HepG2 (cell line): ENCODE results near the gene HNRNPA1. TPM values are rescaled to one million over a fixed set of nuclear protein-coding genes. Genes with fewer than 3 reads are reported as not detected.

ENCODE experiments used
- MEIS2 ChIP-seq: sonication (generic); formaldehyde crosslinking; IDR thresholded peaks from 2 replicates; pipeline ENCODE4 v1.9.0; 2021; ENCODE audit warnings: mild to moderate bottlenecking, missing genetic modification reagents
- NFAT5 ChIP-seq: sonication (generic); formaldehyde crosslinking; IDR thresholded peaks from 2 replicates; pipeline ENCODE4 v1.4.0; 2020; ENCODE audit warnings: missing genetic modification reagents
- PAXIP1 ChIP-seq: sonication (generic); formaldehyde crosslinking; conservative IDR thresholded peaks from 2 replicates; pipeline ENCODE4 v1.4.0; 2020; ENCODE audit warnings: mild to moderate bottlenecking, missing genetic modification reagents, moderate library complexity
- STAG1 ChIP-seq: sonication (generic); formaldehyde crosslinking; IDR thresholded peaks from 2 replicates; pipeline ENCODE4 v1.4.0; 2020; ENCODE audit warnings: missing genetic modification reagents
- ZFYVE20 ChIP-seq: sonication (generic); formaldehyde crosslinking; IDR thresholded peaks from 2 replicates; pipeline ENCODE4 v1.8.0; 2023; ENCODE audit warnings: low read depth, mild to moderate bottlenecking, moderate library complexity, missing genetic modification reagents, borderline replicate concordance
- ZMAT3 ChIP-seq: sonication (generic); formaldehyde crosslinking; conservative IDR thresholded peaks from 2 replicates; pipeline ENCODE4 v1.7.0; 2021; ENCODE audit warnings: missing genetic modification reagents
- ZNF44 ChIP-seq: sonication (generic); formaldehyde crosslinking; IDR thresholded peaks from 2 replicates; pipeline ENCODE4 v1.5.1; 2020; ENCODE audit warnings: mild to moderate bottlenecking, missing genetic modification reagents
- ZNF710 ChIP-seq: sonication (generic); formaldehyde crosslinking; IDR thresholded peaks from 2 replicates; pipeline ENCODE4 v1.5.0; 2020; ENCODE audit warnings: mild to moderate bottlenecking, missing genetic modification reagents, borderline replicate concordance
- ZNF713 ChIP-seq: sonication (generic); formaldehyde crosslinking; IDR thresholded peaks from 2 replicates; pipeline ENCODE4 v1.4.0; 2020; ENCODE audit warnings: mild to moderate bottlenecking, missing genetic modification reagents
- ZNF761 ChIP-seq: sonication (generic); formaldehyde crosslinking; conservative IDR thresholded peaks from 2 replicates; pipeline ENCODE4 v1.4.0; 2020; ENCODE audit warnings: mild to moderate bottlenecking, missing genetic modification reagents
- ZSCAN20 ChIP-seq: sonication (generic); formaldehyde crosslinking; IDR thresholded peaks from 2 replicates; pipeline ENCODE4 v1.4.0; 2020; ENCODE audit warnings: missing genetic modification reagents, mild to moderate bottlenecking, borderline replicate concordance
- ZSCAN30 ChIP-seq: sonication (generic); formaldehyde crosslinking; IDR thresholded peaks from 2 replicates; pipeline ENCODE4 v1.5.0; 2020; ENCODE audit warnings: mild to moderate bottlenecking, missing genetic modification reagents
- polyA plus RNA-seq, 8 experiments: library from polyadenylated mRNA; depleted of rRNA in 3 of 8; stranded (reverse) in 7 of 8; unstranded in 1 of 8; fragments of >200 nt; fragmentation: Illumina TruSeq in 4 of 8; extraction: Trizol in 4 of 8; gene quantifications; 2 replicates each; pipeline versions ENCODE4 v1.2.1 to v1.2.3, GENCODE V29; 2011 to 2016; ENCODE audit warnings: low read depth in 4 of 8, missing spikeins in 1 of 8, mixed read lengths in 1 of 8; ENCODE audit not compliant: insufficient read depth in 1 of 8
- total RNA-seq, 5 experiments: library from RNA; depleted of rRNA; stranded (reverse); fragments of >200 nt; fragmentation: Illumina TruSeq; extraction: Trizol; gene quantifications; 2 replicates each; pipeline ENCODE4 v1.2.3, GENCODE V29; 2016; ENCODE audit warnings: low read depth in 1 of 5
- TF ChIP-seq, protein P1 (sequence below): sonication (generic); formaldehyde crosslinking; IDR thresholded peaks from 2 replicates; pipeline ENCODE4 v1.9.0; 2021; ENCODE audit warnings: missing genetic modification reagents, borderline replicate concordance

The HNRNPA1 gene
- total and polyA plus RNA-seq, 2 of the 13 experiments (the other 11 are each of a cell fraction or from before 2014, with no cell fraction given), result 535 to 1,820 TPM

- TF ChIP-seq NFAT5 (0 out of 2 replicates have a peak, but pooled peaks have one; percentile 45), ZNF713 (CRISPR knock-in tag) (no peak), ZNF44 (CRISPR knock-in tag) (peak; percentile 77; the same call in 1 of the 2 replicates), ZSCAN30 (CRISPR knock-in tag) (no peak), ZSCAN20 (CRISPR knock-in tag) (peak; percentile 90), ZNF761 (CRISPR knock-in tag) (no peak), ZMAT3 (0 out of 2 replicates have a peak, but pooled peaks have one; percentile 40), ZNF710 (peak; percentile 79; the same call in 1 of the 2 replicates), STAG1 (CRISPR knock-in tag) (no peak), PAXIP1 (CRISPR knock-in tag) (peak; percentile 24; the same call in 1 of the 2 replicates), MEIS2 (peak; percentile 19), ZFYVE20 (CRISPR knock-in tag) (no peak)
- TF ChIP-seq, protein P1, sequence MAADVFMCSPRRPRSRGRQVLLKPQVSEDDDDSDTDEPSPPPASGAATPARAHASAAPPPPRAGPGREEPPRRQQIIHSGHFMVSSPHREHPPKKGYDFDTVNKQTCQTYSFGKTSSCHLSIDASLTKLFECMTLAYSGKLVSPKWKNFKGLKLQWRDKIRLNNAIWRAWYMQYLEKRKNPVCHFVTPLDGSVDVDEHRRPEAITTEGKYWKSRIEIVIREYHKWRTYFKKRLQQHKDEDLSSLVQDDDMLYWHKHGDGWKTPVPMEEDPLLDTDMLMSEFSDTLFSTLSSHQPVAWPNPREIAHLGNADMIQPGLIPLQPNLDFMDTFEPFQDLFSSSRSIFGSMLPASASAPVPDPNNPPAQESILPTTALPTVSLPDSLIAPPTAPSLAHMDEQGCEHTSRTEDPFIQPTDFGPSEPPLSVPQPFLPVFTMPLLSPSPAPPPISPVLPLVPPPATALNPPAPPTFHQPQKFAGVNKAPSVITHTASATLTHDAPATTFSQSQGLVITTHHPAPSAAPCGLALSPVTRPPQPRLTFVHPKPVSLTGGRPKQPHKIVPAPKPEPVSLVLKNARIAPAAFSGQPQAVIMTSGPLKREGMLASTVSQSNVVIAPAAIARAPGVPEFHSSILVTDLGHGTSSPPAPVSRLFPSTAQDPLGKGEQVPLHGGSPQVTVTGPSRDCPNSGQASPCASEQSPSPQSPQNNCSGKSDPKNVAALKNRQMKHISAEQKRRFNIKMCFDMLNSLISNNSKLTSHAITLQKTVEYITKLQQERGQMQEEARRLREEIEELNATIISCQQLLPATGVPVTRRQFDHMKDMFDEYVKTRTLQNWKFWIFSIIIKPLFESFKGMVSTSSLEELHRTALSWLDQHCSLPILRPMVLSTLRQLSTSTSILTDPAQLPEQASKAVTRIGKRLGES (CRISPR knock-in tag), result no peak
These were observed 676 bp upstream of the HNRNPA1 start, which contains the start of gene CBX5 (continued) for GRCh38 chr12:54279632-54280467.
